ENCODE data around the gene SUN1. TPM values are rescaled to one million over a fixed set of nuclear protein-coding genes. Genes with fewer than 3 reads are reported as not detected.

SUN1 gene
- total and polyA plus RNA-seq, 2 experiments from 2014 or later = 63.3 to 145 TPM

DNA sequence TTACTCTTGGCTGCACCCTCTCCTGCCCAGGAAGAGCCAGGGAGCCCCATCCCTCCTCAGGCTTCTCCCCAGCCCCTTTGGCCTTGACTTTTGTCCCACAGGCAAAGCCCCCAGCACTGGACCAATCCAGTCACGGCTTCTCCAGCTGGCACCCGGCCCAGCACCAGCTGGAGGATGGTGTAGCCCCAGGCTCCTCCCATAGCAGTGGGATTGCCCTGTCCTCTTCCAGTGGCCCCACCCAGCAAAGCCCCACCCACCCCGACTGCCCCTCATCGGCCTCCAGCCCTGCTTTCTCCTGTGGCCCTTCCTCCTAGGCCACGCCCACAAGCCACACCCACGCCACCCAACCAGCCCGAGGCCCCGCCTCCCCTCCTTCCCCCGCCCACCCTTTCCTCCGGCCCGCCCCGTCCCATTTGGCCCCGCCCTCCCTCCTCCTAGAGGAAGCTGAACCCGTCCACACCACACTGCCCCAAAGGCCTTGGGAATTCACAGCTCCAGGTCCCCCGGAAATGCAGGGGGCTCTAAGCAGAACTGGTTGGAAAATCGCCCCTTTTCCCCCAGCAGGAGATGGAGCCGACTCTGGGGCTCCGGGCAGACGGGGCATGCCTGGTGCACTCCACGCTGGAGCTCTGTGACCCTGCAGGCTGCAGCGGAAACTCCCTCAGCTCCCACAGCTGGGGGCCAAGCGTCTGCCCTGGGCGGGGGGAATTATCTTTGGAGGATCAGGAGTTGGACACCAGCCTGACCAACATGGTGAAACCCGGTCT lies 69.3 kb downstream of the SUN1 start:
- Histone ChIP-seq H3K79me2 (replicated peaks; ENCODE audit: insufficient read depth) (no peaks in the 10 kb centered on the region), H3F3A (replicated peaks; ENCODE audit: low read depth) (0 out of 2 replicates have a peak, but pooled peaks cover 1% of the 10 kb centered on the region), H2AFZ (peak overlapping the region; percentile 90; the same call in 1 of the 2 replicates), H3K4me1 (ENCODE audit: insufficient read depth) (no peaks in the 10 kb centered on the region), H3K4me2 (peak overlapping the region; percentile 70; the same call in 1 of the 2 replicates), H3K9me2 (ENCODE audit: insufficient read depth) (no peaks in the 10 kb centered on the region), H3K4me3 (peak overlapping the region; percentile 39; the same call in 1 of the 2 replicates), H3K27me3 (ENCODE audit: insufficient read depth) (peaks cover 8% of the 10 kb centered on the region), H4K20me1 (replicated peaks; ENCODE audit: insufficient read depth) (no peaks in the 10 kb centered on the region), H3K27ac (ENCODE audit: low read depth) (no peak overlapping the region), H3K36me3 (ENCODE audit: insufficient read depth) (no peaks in the 10 kb centered on the region)
- Mint-ChIP-seq H3K4me1 (no peaks in the 10 kb centered on the region; the same call in 2 of the 3 replicates), H3K27me3 (ENCODE audit: insufficient read depth, low read depth, poor library complexity) (peaks cover 17% of the 10 kb centered on the region), H3K36me3 (ENCODE audit: low read depth) (peaks cover 2% of the 10 kb centered on the region; the same call in 2 of the 3 replicates), H3K4me3 (no peak overlapping the region), H3K27ac (no peak overlapping the region), H3K9me3 (no peaks in the 10 kb centered on the region)
- DNase-seq (ENCODE audit: low spot score) (peak; percentile 92), ATAC-seq (peak; percentile 83)
- no peak for TF ChIP-seq ZNF462 (CRISPR knock-in tag; IDR thresholded peaks at IDR 0.05)
- TF ChIP-seq CTCF (conservative IDR thresholded peaks at IDR 0.05; ENCODE audit: low read depth in 2 of 2) = no peak
- TF ChIP-seq STAT1 (IDR thresholded peaks at IDR 0.05; ENCODE audit: unreplicated experiment) = no peak
- TF ChIP-seq POLR2AphosphoS5 (IDR thresholded peaks at IDR 0.05; ENCODE audit: low read depth) = peak; percentile 44; the same call in 1 of the 2 replicates
- TF ChIP-seq REST (IDR thresholded peaks at IDR 0.05; ENCODE audit: unreplicated experiment) = no peak

Data from GM23338 (cell line).